ENCODE results near the gene GUCY2C. TPM values are rescaled to one million over a fixed set of nuclear protein-coding genes. Genes with fewer than 3 reads are reported as not detected.

Gene GUCY2C
- total RNA-seq, 1 experiment from 2014 or later = not detected

DNA sequence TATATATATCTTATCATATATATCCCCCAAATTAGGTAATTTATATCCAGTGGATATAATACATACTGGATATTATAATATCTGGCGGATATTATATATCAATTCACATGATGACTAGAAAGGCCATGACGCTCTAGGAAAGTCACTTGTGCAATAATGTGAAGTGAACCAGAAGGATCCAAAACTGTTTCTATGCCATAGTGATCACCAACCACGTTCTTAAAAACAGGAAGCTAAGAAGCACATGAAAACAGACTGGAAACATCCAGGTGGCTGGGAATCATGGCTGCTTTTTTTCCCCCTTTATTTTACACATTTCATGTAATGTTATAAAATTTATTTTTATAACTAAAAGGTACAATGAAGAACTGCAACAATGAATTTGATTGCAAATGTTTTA lies 1.4 kb downstream of the GUCY2C start:
- Histone ChIP-seq H3K27ac (ENCODE audit: low read depth, low read length, poor library complexity, severe bottlenecking) (no peak overlapping the region), H3K4me1 (ENCODE audit: insufficient read depth, low read length, poor library complexity, severe bottlenecking) (no peaks in the 10 kb centered on the region), H3K27me3 (replicated peaks; ENCODE audit: insufficient read depth, low read depth, low read length, poor library complexity) (no peaks in the 10 kb centered on the region), H3K36me3 (ENCODE audit: insufficient read depth, low read length, poor library complexity, severe bottlenecking) (no peaks in the 10 kb centered on the region), H3K4me3 (ENCODE audit: low read depth, low read length, poor library complexity, severe bottlenecking) (no peak overlapping the region), H3K9me3 (ENCODE audit: low read depth, low read length, poor library complexity, severe bottlenecking) (no peaks in the 10 kb centered on the region)
- TF ChIP-seq, protein P1, sequence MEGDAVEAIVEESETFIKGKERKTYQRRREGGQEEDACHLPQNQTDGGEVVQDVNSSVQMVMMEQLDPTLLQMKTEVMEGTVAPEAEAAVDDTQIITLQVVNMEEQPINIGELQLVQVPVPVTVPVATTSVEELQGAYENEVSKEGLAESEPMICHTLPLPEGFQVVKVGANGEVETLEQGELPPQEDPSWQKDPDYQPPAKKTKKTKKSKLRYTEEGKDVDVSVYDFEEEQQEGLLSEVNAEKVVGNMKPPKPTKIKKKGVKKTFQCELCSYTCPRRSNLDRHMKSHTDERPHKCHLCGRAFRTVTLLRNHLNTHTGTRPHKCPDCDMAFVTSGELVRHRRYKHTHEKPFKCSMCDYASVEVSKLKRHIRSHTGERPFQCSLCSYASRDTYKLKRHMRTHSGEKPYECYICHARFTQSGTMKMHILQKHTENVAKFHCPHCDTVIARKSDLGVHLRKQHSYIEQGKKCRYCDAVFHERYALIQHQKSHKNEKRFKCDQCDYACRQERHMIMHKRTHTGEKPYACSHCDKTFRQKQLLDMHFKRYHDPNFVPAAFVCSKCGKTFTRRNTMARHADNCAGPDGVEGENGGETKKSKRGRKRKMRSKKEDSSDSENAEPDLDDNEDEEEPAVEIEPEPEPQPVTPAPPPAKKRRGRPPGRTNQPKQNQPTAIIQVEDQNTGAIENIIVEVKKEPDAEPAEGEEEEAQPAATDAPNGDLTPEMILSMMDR (conservative IDR thresholded peaks at IDR 0.05; ENCODE audit: low read depth, low read length) = no peak
- no peak for TF ChIP-seq EZH2 (IDR thresholded peaks at IDR 0.05; ENCODE audit: borderline replicate concordance, low read depth, low read length, poor library complexity, severe bottlenecking)
- ChIA-PET POLR2A (ENCODE audit: low non-redundant PET) (no interaction called here), CTCF (no interaction called here)
- DNase-seq (ENCODE audit: low spot score) = no peak
- intact Hi-C loops (cut with micrococcal nuclease; ENCODE audit: unreplicated experiment) = no loop called here
- BruUV-seq (replicated peaks) = no TSS peak

DNA sequence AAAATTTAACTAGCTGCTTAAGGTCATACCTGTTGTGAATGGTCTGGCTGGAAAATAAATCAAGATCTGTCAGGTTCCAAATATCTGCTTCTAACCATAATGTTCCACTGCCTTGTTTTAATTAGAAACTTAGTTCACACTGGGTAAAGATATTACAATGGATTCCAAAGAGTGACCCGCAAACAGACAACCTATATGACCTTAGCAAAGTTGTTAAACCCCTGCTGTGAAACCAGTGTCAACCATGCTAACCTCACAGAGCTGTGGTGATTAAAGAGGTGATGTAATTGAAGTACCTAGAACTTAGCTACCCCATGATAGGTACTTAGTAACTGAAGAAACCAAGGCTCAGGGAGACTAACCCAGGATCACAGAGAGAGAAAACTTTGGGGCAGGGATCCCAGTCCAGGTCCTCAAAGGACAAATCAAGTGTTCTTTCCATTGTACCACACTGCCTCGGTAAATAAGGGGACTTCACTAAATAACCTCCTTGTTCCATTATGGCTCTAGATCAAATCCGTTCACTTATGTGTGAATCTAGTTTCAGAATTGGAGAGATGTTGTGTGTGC lies 2.2 kb downstream of the GUCY2C start:
- no peaks in the 10 kb centered on the region for H3K4me1 ChIP-seq (ENCODE audit: insufficient read depth, low read length, poor library complexity, severe bottlenecking)
- H3K27ac ChIP-seq (ENCODE audit: low read depth, low read length, poor library complexity, severe bottlenecking) = no peak overlapping the region
- no peaks in the 10 kb centered on the region for H3K36me3 ChIP-seq (ENCODE audit: insufficient read depth, low read length, poor library complexity, severe bottlenecking)
- DNase-seq (ENCODE audit: low spot score) = no peak
- no peak overlapping the region for H3K4me3 ChIP-seq (ENCODE audit: low read depth, low read length, poor library complexity, severe bottlenecking)
- CTCF ChIA-PET = no interaction called here
- no TSS peak for BruUV-seq (replicated peaks)
- POLR2A ChIA-PET (ENCODE audit: low non-redundant PET) = no interaction called here
- no peaks in the 10 kb centered on the region for H3K27me3 ChIP-seq (replicated peaks; ENCODE audit: insufficient read depth, low read depth, low read length, poor library complexity)
- H3K9me3 ChIP-seq (ENCODE audit: low read depth, low read length, poor library complexity, severe bottlenecking) = no peaks in the 10 kb centered on the region
- TF ChIP-seq, protein P1 (conservative IDR thresholded peaks at IDR 0.05; ENCODE audit: low read depth, low read length) = no peak
- no peak for TF ChIP-seq EZH2 (IDR thresholded peaks at IDR 0.05; ENCODE audit: borderline replicate concordance, low read depth, low read length, poor library complexity, severe bottlenecking)
- intact Hi-C loops (cut with micrococcal nuclease; ENCODE audit: unreplicated experiment) = no loop called here

DNA sequence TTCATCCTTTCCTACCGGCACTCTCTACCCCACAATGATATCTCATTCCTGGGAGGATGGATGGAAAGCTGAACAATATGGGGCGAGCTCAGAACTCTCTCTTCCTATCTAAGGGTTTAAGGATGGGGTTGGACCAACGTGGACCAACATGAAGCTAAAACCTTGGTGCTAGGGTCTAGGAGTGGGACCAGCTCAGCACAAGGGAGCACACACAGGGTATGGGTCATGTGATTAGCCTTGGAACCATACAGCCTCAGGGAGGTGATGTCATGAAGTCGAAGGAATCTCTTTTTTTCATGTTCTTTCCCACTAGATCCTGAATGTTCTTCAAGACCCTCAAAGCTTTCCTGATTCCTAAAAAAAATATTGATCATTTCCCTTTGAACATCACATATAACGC lies 3.3 kb downstream of the GUCY2C start:
- no peak overlapping the region for H3K27ac ChIP-seq (ENCODE audit: low read depth, low read length, poor library complexity, severe bottlenecking)
- H3K4me3 ChIP-seq (ENCODE audit: low read depth, low read length, poor library complexity, severe bottlenecking) = no peak overlapping the region
- H3K27me3 ChIP-seq (replicated peaks; ENCODE audit: insufficient read depth, low read depth, low read length, poor library complexity) = no peaks in the 10 kb centered on the region
- intact Hi-C loops (cut with micrococcal nuclease; ENCODE audit: unreplicated experiment) = no loop called here
- no TSS peak for BruUV-seq (replicated peaks)
- DNase-seq (ENCODE audit: low spot score) = no peak
- POLR2A ChIA-PET (ENCODE audit: low non-redundant PET) = no interaction called here
- no peaks in the 10 kb centered on the region for H3K4me1 ChIP-seq (ENCODE audit: insufficient read depth, low read length, poor library complexity, severe bottlenecking)
- H3K36me3 ChIP-seq (ENCODE audit: insufficient read depth, low read length, poor library complexity, severe bottlenecking) = no peaks in the 10 kb centered on the region
- no peak for TF ChIP-seq EZH2 (IDR thresholded peaks at IDR 0.05; ENCODE audit: borderline replicate concordance, low read depth, low read length, poor library complexity, severe bottlenecking)
- TF ChIP-seq, protein P1 (conservative IDR thresholded peaks at IDR 0.05; ENCODE audit: low read depth, low read length) = no peak
- CTCF ChIA-PET = no interaction called here
- H3K9me3 ChIP-seq (ENCODE audit: low read depth, low read length, poor library complexity, severe bottlenecking) = no peaks in the 10 kb centered on the region
